ENCODE results near the gene FXR2. TPM values are rescaled to one million over a fixed set of nuclear protein-coding genes. Genes with fewer than 3 reads are reported as not detected.

Gene FXR2
- total and polyA plus RNA-seq, 8 donors: 30.6 to 47.5 (median 37.0) TPM

DNA sequence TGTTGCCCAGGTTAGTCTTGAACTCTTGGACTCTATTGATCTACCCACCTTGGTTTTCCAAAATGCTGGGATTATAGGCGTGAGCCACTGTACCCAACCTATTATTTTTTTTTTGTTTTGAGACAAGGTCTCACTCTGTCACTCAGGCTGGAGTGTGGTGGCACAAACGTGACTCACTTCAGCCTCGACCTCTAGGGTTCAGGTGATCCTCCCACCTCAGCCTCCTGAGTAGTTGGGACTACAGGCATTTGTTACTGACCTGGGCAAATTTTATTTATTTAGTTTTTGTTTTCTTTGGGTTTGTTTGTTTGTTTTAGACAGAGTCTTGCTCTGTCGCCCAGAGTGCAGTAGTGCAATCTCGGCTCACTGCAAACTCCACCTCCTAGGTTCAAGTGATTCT is 9.0 kb upstream of the FXR2 start:
- peaks cover 10 to 20% of the 10 kb centered on the region in 2 donors for H3K4me1 ChIP-seq
- intact Hi-C loops (cut with DNase I): no loop called here

DNA sequence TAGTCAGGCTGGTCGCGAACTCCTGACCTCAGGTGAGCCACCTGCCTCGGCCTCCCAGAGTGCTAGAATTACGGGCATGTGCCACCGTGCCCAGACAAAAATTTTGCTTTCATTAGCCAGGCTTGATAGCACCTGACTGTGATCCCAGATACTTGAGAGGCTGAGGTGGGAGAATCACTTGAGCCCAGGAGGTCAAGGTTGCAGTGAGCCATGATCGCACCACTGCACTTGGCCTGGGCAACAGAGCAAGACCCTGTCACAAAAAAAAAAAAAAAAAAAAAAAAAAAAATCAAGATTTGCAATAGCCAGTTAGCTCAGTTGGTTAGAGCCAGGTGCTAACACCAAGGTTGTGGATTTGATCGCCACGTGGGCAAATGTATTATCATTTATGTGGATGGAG is 6.1 kb upstream of the FXR2 start:
- DNase-seq (peak in 1 of 4 donors; percentile 7), ATAC-seq (no peak)
- H3K9me3 ChIP-seq: no peaks in the 10 kb centered on the region
- H3K27me3 ChIP-seq: no peaks in the 10 kb centered on the region
- H3K36me3 ChIP-seq: no peaks in the 10 kb centered on the region
- H3K4me3 ChIP-seq: no peak overlapping the region
- H3K27ac ChIP-seq: no peak overlapping the region
- H3K4me1 ChIP-seq: peaks cover 0 to 2% of the 10 kb centered on the region in 2 donors
- TF ChIP-seq, protein P1, sequence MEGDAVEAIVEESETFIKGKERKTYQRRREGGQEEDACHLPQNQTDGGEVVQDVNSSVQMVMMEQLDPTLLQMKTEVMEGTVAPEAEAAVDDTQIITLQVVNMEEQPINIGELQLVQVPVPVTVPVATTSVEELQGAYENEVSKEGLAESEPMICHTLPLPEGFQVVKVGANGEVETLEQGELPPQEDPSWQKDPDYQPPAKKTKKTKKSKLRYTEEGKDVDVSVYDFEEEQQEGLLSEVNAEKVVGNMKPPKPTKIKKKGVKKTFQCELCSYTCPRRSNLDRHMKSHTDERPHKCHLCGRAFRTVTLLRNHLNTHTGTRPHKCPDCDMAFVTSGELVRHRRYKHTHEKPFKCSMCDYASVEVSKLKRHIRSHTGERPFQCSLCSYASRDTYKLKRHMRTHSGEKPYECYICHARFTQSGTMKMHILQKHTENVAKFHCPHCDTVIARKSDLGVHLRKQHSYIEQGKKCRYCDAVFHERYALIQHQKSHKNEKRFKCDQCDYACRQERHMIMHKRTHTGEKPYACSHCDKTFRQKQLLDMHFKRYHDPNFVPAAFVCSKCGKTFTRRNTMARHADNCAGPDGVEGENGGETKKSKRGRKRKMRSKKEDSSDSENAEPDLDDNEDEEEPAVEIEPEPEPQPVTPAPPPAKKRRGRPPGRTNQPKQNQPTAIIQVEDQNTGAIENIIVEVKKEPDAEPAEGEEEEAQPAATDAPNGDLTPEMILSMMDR (IDR thresholded peaks at IDR 0.05): no peak
- intact Hi-C loops (cut with DNase I): no loop called here

More for the DNA sequence above, 9.0 kb upstream of the FXR2 start:
- H3K9me3 ChIP-seq: no peaks in the 10 kb centered on the region
- H3K27ac ChIP-seq: no peak overlapping the region
- DNase-seq: no peak
- TF ChIP-seq, protein P1 (IDR thresholded peaks at IDR 0.05): no peak
- no peaks in the 10 kb centered on the region for H3K36me3 ChIP-seq
- no peaks in the 10 kb centered on the region for H3K27me3 ChIP-seq
- ATAC-seq: no peak
- no peak overlapping the region for H3K4me3 ChIP-seq

DNA sequence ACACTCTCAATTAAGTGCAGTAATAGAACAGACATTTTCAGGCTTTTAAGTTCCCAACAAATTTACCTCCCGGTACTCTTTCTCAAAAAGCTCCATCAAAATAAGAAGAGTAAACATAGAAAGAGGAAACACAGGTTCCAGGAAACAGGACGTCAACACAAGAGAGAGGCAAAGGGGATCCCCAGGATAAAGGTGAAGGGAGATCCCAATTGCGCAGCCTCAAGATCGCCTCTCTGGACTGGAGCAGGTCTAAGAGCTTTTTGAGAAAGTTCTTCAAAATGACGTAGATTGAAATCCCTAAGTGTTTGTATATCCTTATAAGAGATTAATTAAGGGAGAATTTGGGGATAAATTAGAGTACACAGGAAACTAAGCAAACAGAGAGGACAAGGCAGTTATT is 3.9 kb upstream of the FXR2 start:
- H3K9me3 ChIP-seq: no peaks in the 10 kb centered on the region
- H3K27me3 ChIP-seq: no peaks in the 10 kb centered on the region
- TF ChIP-seq, protein P1 (IDR thresholded peaks at IDR 0.05): no peak
- no peaks in the 10 kb centered on the region for H3K36me3 ChIP-seq
- no peak overlapping the region for H3K4me3 ChIP-seq
- no peak overlapping the region for H3K27ac ChIP-seq
- H3K4me1 ChIP-seq: peaks cover 4 to 6% of the 10 kb centered on the region in 2 donors
- DNase-seq (peak in 1 of 4 donors; percentile 61), ATAC-seq (peak; percentile 16)
- intact Hi-C loops (cut with DNase I): no loop called here

DNA sequence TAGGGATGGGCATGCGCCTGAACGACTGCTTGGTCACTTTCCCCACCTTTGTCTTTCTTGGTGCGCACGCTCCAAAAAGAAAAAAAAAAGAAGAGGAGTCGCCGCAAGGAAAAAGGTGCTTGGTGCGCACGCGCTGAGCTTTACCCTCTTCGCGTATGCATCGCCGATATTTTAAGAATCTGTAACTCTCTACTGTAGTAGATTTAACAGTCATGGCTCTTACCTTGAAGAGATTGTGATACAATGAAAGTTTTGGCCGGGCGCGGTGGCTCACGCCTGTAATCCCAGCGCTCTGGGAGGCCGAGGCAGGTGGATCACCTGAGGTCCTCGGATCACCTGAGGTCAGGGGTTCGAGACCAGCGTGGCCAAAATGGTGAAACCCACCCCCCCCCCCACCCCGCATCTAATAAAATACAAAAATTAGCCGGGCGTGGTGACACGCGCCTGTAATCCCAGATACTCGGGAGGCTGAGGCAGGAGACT is 609 bp upstream of the FXR2 start:
- TF ChIP-seq, protein P1 (IDR thresholded peaks at IDR 0.05): no peak
- Histone ChIP-seq H3K4me3 (peak overlapping the region; percentile 29 to 84), H3K27ac (peak overlapping the region; percentile 83 to 92), H3K36me3 (peaks cover 0 to 4% of the 10 kb centered on the region in 2 donors), H3K27me3 (no peaks in the 10 kb centered on the region), H3K9me3 (no peaks in the 10 kb centered on the region), H3K4me1 (peaks cover 20 to 39% of the 10 kb centered on the region in 2 donors)
- intact Hi-C loops (cut with DNase I): no loop called here
- DNase-seq: no peak
- no peak for ATAC-seq

DNA sequence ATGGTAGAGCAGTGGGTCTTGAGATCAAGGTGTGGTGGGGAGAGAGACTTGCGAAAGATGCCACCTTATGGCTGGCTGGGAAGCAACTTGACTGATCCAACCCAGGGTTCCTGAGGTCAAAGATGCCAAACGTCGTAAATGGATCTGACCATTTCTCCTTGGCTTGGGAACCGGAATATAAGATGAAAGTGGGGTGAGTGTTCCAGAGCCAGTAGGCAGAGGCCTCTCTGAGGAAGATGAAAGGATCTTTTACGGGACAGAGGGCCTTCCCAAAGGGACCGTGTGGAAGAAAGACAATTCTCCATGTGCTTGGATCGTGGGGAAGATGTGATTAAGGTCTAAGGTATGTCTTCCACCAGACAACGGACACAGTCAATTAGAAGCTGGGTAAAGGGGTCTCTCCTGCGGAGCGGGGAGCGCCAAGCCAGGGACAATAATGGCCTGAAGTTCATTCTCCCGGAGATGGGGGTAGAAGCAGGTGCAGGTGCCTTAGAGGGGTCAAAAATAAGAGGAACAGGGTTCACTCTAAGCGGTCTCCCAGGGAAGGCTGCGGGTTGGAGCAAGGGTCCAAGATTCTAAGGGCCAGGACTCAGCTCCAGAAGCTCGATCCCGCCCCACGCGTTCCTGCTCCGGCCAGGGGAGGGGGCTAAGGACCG is 800 bp downstream of the FXR2 start:
- Histone ChIP-seq H3K4me3 (peak overlapping the region; percentile 67 to 84), H3K27ac (peak overlapping the region; percentile 92 to 93), H3K27me3 (no peaks in the 10 kb centered on the region), H3K9me3 (no peaks in the 10 kb centered on the region), H3K36me3 (peaks cover 0 to 4% of the 10 kb centered on the region in 2 donors), H3K4me1 (peaks cover 23 to 46% of the 10 kb centered on the region in 2 donors)
- ATAC-seq: no peak
- TF ChIP-seq, protein P1 (IDR thresholded peaks at IDR 0.05): no peak
- no peak for DNase-seq
- intact Hi-C loops (cut with DNase I): no loop called here

Data from left lung (tissue), 10 donors.